ENCODE results near the gene C2orf49. TPM values are rescaled to one million over a fixed set of nuclear protein-coding genes. Genes with fewer than 3 reads are reported as not detected.
A peak's percentile ranks its signal among the peaks of the same experiment; 100 is the strongest.

C2orf49 gene
- total and polyA plus RNA-seq, 2 donors (not counting 3 experiments of a cell fraction or from before 2014, with no cell fraction given), result 4.6 to 15.0 TPM

DNA sequence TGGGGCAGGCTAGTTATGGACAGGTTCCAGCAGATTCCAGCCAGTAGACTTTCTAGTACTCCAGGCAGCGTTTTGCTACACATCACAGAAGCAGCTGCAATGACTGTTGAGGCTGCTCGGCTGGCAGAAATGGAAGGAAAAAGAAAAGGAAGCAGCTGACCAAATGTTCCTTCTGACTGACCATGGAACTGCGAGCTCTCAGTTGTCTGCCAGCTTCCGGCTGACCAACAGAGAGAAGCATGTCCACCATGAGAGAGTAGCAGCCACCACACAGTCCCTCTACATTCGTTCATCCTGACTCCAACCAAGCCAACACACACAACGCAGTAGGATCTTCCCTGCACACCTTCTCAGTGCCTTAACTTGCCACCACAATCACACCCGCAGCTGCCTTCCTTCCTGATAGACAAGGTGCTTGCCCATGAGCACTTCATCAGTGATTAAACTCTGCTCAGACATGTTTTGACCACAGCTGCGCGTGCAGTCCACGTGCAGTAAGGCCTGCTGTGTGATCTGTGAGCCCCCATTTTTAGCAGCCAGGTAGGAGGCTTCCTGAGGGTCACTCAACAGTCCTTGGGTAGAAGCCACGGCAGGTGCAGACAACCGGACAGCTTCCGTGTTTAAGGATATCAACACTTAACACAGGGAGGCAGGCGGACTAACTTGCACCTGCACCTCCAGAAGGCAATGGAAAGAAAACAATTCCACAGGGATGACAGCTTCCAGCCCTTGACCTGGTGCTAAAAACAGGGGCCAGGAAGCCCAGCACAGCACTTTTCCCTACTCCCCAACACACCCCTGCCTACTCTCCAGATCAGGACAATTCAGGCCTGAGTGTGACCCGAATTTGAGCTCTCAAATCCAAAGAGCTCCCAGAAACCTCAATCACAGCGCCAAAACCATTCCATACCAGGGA lies 8.8 kb upstream of the C2orf49 start:
- CTCF ChIA-PET, result interaction anchor here (0.9 to 3.8 kb wide), 6 partner anchors 8 to 192 kb away, joined by 4 to 13 read pairs (median 6); partner anchors contain the start of gene C2orf49
- peak overlapping the region; percentile 31 for H3K4me2 ChIP-seq (ENCODE audit: insufficient read depth, low read length)
- TF ChIP-seq, protein P1, sequence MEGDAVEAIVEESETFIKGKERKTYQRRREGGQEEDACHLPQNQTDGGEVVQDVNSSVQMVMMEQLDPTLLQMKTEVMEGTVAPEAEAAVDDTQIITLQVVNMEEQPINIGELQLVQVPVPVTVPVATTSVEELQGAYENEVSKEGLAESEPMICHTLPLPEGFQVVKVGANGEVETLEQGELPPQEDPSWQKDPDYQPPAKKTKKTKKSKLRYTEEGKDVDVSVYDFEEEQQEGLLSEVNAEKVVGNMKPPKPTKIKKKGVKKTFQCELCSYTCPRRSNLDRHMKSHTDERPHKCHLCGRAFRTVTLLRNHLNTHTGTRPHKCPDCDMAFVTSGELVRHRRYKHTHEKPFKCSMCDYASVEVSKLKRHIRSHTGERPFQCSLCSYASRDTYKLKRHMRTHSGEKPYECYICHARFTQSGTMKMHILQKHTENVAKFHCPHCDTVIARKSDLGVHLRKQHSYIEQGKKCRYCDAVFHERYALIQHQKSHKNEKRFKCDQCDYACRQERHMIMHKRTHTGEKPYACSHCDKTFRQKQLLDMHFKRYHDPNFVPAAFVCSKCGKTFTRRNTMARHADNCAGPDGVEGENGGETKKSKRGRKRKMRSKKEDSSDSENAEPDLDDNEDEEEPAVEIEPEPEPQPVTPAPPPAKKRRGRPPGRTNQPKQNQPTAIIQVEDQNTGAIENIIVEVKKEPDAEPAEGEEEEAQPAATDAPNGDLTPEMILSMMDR (IDR thresholded peaks at IDR 0.05; ENCODE audit: extremely low read depth in 1 of 2, insufficient read depth in 1 of 2, low read depth in 1 of 2, low read length in 2 of 2), result no peak
- TF ChIP-seq EZH2 (IDR thresholded peaks at IDR 0.05; ENCODE audit: borderline replicate concordance, low read depth, low read length, severe bottlenecking) (no peak), POLR2A (IDR thresholded peaks at IDR 0.05; ENCODE audit: low read depth, low read length) (no peak), FOS (IDR thresholded peaks at IDR 0.05; ENCODE audit: borderline replicate concordance, insufficient read depth, low read length) (no peak), MYC (IDR thresholded peaks at IDR 0.05; ENCODE audit: low read depth, low read length) (no peak), POLR2AphosphoS5 (IDR thresholded peaks at IDR 0.05; ENCODE audit: insufficient read depth, low read depth, low read length) (peak; percentile 57)
- FAIRE-seq, result peak; percentile 97
- H3K9ac ChIP-seq (replicated peaks; ENCODE audit: extremely low read depth, insufficient read depth, low read length), result peak overlapping the region; percentile 76
- POLR2A ChIA-PET, result interaction anchor here (0.6 to 1.5 kb wide), 4 partner anchors 9 to 74 kb away, joined by 3 to 6 read pairs (median 3); partner anchors contain the start of gene C2orf49
- peak; percentile 90 for DNase-seq (ENCODE audit: low read depth, low spot score)
- no peak overlapping the region for H2AFZ ChIP-seq (ENCODE audit: low read depth, low read length)
- H3K36me3 ChIP-seq (ENCODE audit: control insufficient read depth in 2 of 2, extremely low read depth in 1 of 2, insufficient read depth in 2 of 2, low read length in 2 of 2), result no peaks in the 10 kb centered on the region
- BruUV-seq (replicated peaks), result TSS peak; percentile 24
- peaks cover 51% of the 10 kb centered on the region for H3K4me1 ChIP-seq (ENCODE audit: control insufficient read depth, extremely low read depth, insufficient read depth, low read length)
- no peaks in the 10 kb centered on the region for H3K9me1 ChIP-seq (replicated peaks; ENCODE audit: control insufficient read depth, extremely low read depth, insufficient read depth, low read length)
- dilution Hi-C loops (cut with MboI; ENCODE audit: extremely low pct_ligation_motif_present, low sequenced_read_pairs), result no loop called here
- intact Hi-C loops (cut with micrococcal nuclease), result loop anchor here (1.0 to 10.0 kb wide), 2 partner anchors 9 to 866 kb away; partner anchors contain the start of genes C2orf49 and UXS1
- H3K27me3 ChIP-seq (ENCODE audit: control insufficient read depth in 2 of 2, insufficient read depth in 2 of 2, low read length in 2 of 2), result no peaks in the 10 kb centered on the region
- H3K4me3 ChIP-seq (replicated peaks in 1 of 3; ENCODE audit: insufficient read depth in 1 of 3, low read depth in 1 of 3, low read length in 3 of 3), result peak overlapping the region in 2 of 3 experiments; percentile 37 to 84
- peaks cover 40% of the 10 kb centered on the region for H3K79me2 ChIP-seq (ENCODE audit: control insufficient read depth, insufficient read depth, low read length)
- no peaks in the 10 kb centered on the region for H3K9me3 ChIP-seq (replicated peaks; ENCODE audit: control insufficient read depth, insufficient read depth, low read length)
- peak overlapping the region; percentile 73 for H3K27ac ChIP-seq (ENCODE audit: insufficient read depth, low read depth, low read length)
- no peaks in the 10 kb centered on the region for H4K20me1 ChIP-seq (replicated peaks; ENCODE audit: control insufficient read depth, extremely low read depth, insufficient read depth, low read length)

Data from endothelial cell of umbilical vein (primary cell).